ENCODE results near the gene ATP13A4. TPM values are rescaled to one million over a fixed set of nuclear protein-coding genes. Genes with fewer than 3 reads are reported as not detected.

ATP13A4 gene
- total RNA-seq, 1 donor from 2014 or later, result 2.0 TPM

GRCh38 chr3:193491026-193491425 is 63.7 kb downstream of the ATP13A4 start:
- Mint-ChIP-seq H3K27me3 (ENCODE audit: low read depth) (peaks cover 32% of the 10 kb centered on the region), H3K4me1 (no peaks in the 10 kb centered on the region), H3K9me3 (peaks cover 2% of the 10 kb centered on the region), H3K36me3 (no peaks in the 10 kb centered on the region), H3K4me3 (no peak overlapping the region), H3K27ac (no peak overlapping the region)
- DNase-seq (ENCODE audit: low spot score in 2 of 2, unreplicated experiment in 2 of 2), result no peak
- no peak for TF ChIP-seq CTCF (IDR thresholded peaks at IDR 0.05; ENCODE audit: unreplicated experiment)

- Mint-ChIP-seq H3K27me3 (ENCODE audit: low read depth) (peaks cover 31% of the 10 kb centered on the region), H3K36me3 (no peaks in the 10 kb centered on the region), H3K9me3 (no peaks in the 10 kb centered on the region), H3K4me1 (no peaks in the 10 kb centered on the region), H3K4me3 (no peak overlapping the region), H3K27ac (no peak overlapping the region)
- no peak for TF ChIP-seq CTCF (IDR thresholded peaks at IDR 0.05; ENCODE audit: unreplicated experiment)
- DNase-seq (ENCODE audit: low spot score in 2 of 2, unreplicated experiment in 2 of 2), result no peak
These were observed 64.1 kb downstream of the ATP13A4 start for GRCh38 chr3:193490580-193490979.

GRCh38 chr3:193489949-193490348 is 64.7 kb downstream of the ATP13A4 start:
- H3K4me1 Mint-ChIP-seq, result no peaks in the 10 kb centered on the region
- DNase-seq (ENCODE audit: low spot score in 2 of 2, unreplicated experiment in 2 of 2), result no peak
- H3K27ac Mint-ChIP-seq, result no peak overlapping the region
- no peak overlapping the region for H3K4me3 Mint-ChIP-seq
- TF ChIP-seq CTCF (IDR thresholded peaks at IDR 0.05; ENCODE audit: unreplicated experiment), result no peak
- H3K27me3 Mint-ChIP-seq (ENCODE audit: low read depth), result peaks cover 34% of the 10 kb centered on the region
- no peaks in the 10 kb centered on the region for H3K36me3 Mint-ChIP-seq
- no peaks in the 10 kb centered on the region for H3K9me3 Mint-ChIP-seq

GRCh38 chr3:193488741-193489140 is 66.0 kb downstream of the ATP13A4 start:
- Mint-ChIP-seq H3K4me1 (no peaks in the 10 kb centered on the region), H3K27me3 (ENCODE audit: low read depth) (peaks cover 37% of the 10 kb centered on the region), H3K27ac (no peak overlapping the region), H3K4me3 (no peak overlapping the region), H3K9me3 (no peaks in the 10 kb centered on the region), H3K36me3 (no peaks in the 10 kb centered on the region)
- no peak for DNase-seq (ENCODE audit: low spot score in 2 of 2, unreplicated experiment in 2 of 2)
- TF ChIP-seq CTCF (IDR thresholded peaks at IDR 0.05; ENCODE audit: unreplicated experiment), result no peak

GRCh38 chr3:193483988-193484539 is 70.6 kb downstream of the ATP13A4 start:
- H3K27me3 Mint-ChIP-seq (ENCODE audit: low read depth), result peaks cover 37% of the 10 kb centered on the region
- no peaks in the 10 kb centered on the region for H3K36me3 Mint-ChIP-seq
- H3K27ac Mint-ChIP-seq, result no peak overlapping the region
- H3K4me3 Mint-ChIP-seq, result no peak overlapping the region
- TF ChIP-seq CTCF (IDR thresholded peaks at IDR 0.05; ENCODE audit: unreplicated experiment), result no peak
- no peak for DNase-seq (ENCODE audit: low spot score in 2 of 2, unreplicated experiment in 2 of 2)
- no peaks in the 10 kb centered on the region for H3K4me1 Mint-ChIP-seq
- H3K9me3 Mint-ChIP-seq, result peaks cover 20% of the 10 kb centered on the region

GRCh38 chr3:193481436-193481835 is 73.3 kb downstream of the ATP13A4 start:
- H3K27ac Mint-ChIP-seq, result no peak overlapping the region
- peaks cover 38% of the 10 kb centered on the region for H3K27me3 Mint-ChIP-seq (ENCODE audit: low read depth)
- no peaks in the 10 kb centered on the region for H3K4me1 Mint-ChIP-seq
- no peak for DNase-seq (ENCODE audit: low spot score in 2 of 2, unreplicated experiment in 2 of 2)
- no peaks in the 10 kb centered on the region for H3K36me3 Mint-ChIP-seq
- no peak overlapping the region for H3K4me3 Mint-ChIP-seq
- H3K9me3 Mint-ChIP-seq, result peaks cover 20% of the 10 kb centered on the region
- no peak for TF ChIP-seq CTCF (IDR thresholded peaks at IDR 0.05; ENCODE audit: unreplicated experiment)
